HEK293 (cell line): Measurements from ENCODE around the gene COBL.

ENCODE experiments used
- CTCF ChIA-PET: fragments of 350-600 bp; formaldehyde crosslinking; extraction: SDS; loops from one replicate; lab custom pipeline; 2021; ENCODE audit warnings: antibody characterized with exemption; lab: Yijun Ruan, JAX
- POLR2A ChIA-PET: fragments of 300-600 bp; formaldehyde crosslinking; extraction: SDS; loops from one replicate; lab custom pipeline; 2020; ENCODE audit warnings: antibody characterized with exemption, inconsistent platforms; lab: Yijun Ruan, JAX
- H3K27ac ChIP-seq: fragments of 200-500 bp; sonication (Bioruptor generic); 2 replicates; pipeline ENCODE4 v1.5.1; 2014; ENCODE audit warnings: low read depth, low read length, control low read depth, inconsistent platforms; ENCODE audit errors: extremely low read depth
- H3K36me3 ChIP-seq, 2 experiments: fragments of 200-500 bp in 1 of 2; sonication (Bioruptor generic) in 1 of 2; 1 replicate in 1 of 2; 2 replicates in 1 of 2; pipeline ENCODE4 v1.5.1; 2014 to 2017; ENCODE audit warnings: inconsistent platforms in 2 of 2, low read length in 2 of 2; ENCODE audit not compliant: control insufficient read depth in 2 of 2, insufficient read depth in 1 of 2
- H3K4me1 ChIP-seq: fragments of 200-500 bp; sonication (Bioruptor generic); 2 replicates; pipeline ENCODE4 v1.5.1; 2014; ENCODE audit warnings: mild to moderate bottlenecking, low read length, inconsistent platforms; ENCODE audit not compliant: control insufficient read depth, insufficient read depth
- H3K4me3 ChIP-seq: 2 replicates; pipeline ENCODE4 v1.5.1; 2011; ENCODE audit warnings: low read depth, mild to moderate bottlenecking, control low read depth, low read length, moderate library complexity
- H3K9me3 ChIP-seq: fragments of 200-500 bp; sonication (Bioruptor generic); 2 replicates; pipeline ENCODE4 v1.5.1; 2014; ENCODE audit warnings: low read depth, low read length, inconsistent platforms; ENCODE audit not compliant: control insufficient read depth, insufficient read depth
- GFI1B ChIP-seq: fragments of 450-650 bp; formaldehyde crosslinking; IDR thresholded peaks from 2 replicates; pipeline ENCODE4 v1.5.1; 2016; ENCODE audit warnings: missing biosample characterization, missing genetic modification characterization
- HOXA7 ChIP-seq: sonication (generic); formaldehyde crosslinking; IDR thresholded peaks from 2 replicates; pipeline ENCODE4 v1.8.1; 2022; ENCODE audit warnings: missing genetic modification reagents, borderline replicate concordance
- MEIS1 ChIP-seq: sonication (generic); formaldehyde crosslinking; IDR thresholded peaks from 2 replicates; pipeline ENCODE4 v1.8.1; 2022; ENCODE audit warnings: missing genetic modification reagents, mild to moderate bottlenecking, borderline replicate concordance
- REPIN1 ChIP-seq: fragments of 450-650 bp; formaldehyde crosslinking; IDR thresholded peaks from 2 replicates; pipeline ENCODE4 v1.5.1; 2017; ENCODE audit warnings: missing biosample characterization, missing genetic modification characterization, low read depth
- REST ChIP-seq: fragments of 450-650 bp; formaldehyde crosslinking; IDR thresholded peaks from 2 replicates; pipeline ENCODE4 v1.5.1; 2016; ENCODE audit warnings: missing biosample characterization, missing genetic modification characterization
- ZBTB11 ChIP-seq: fragments of 450-650 bp; formaldehyde crosslinking; conservative IDR thresholded peaks from 2 replicates; pipeline ENCODE4 v1.5.1; 2016; ENCODE audit warnings: low read depth, missing biosample characterization, missing genetic modification characterization
- ZBTB21 ChIP-seq: fragments of 450-650 bp; formaldehyde crosslinking; IDR thresholded peaks from 2 replicates; pipeline ENCODE4 v1.5.1; 2017; ENCODE audit warnings: missing biosample characterization, missing genetic modification characterization
- ZNF121 ChIP-seq: fragments of 450-650 bp; formaldehyde crosslinking; IDR thresholded peaks from 2 replicates; pipeline ENCODE4 v1.5.1; 2016; ENCODE audit warnings: missing biosample characterization, missing genetic modification characterization
- ZNF18 ChIP-seq: fragments of 450-650 bp; formaldehyde crosslinking; IDR thresholded peaks from 2 replicates; pipeline ENCODE4 v1.5.1; 2016; ENCODE audit warnings: missing biosample characterization, missing genetic modification characterization
- ZNF184 ChIP-seq: fragments of 450-650 bp; IDR thresholded peaks from 2 replicates; pipeline ENCODE4 v1.5.1; 2018; ENCODE audit warnings: missing biosample characterization, mild to moderate bottlenecking, missing genetic modification characterization
- ZNF23 ChIP-seq: fragments of 450-650 bp; formaldehyde crosslinking; IDR thresholded peaks from 2 replicates; pipeline ENCODE4 v1.5.1; 2016; ENCODE audit warnings: missing biosample characterization, missing genetic modification characterization, borderline replicate concordance
- ZNF311 ChIP-seq: fragments of 450-650 bp; formaldehyde crosslinking; IDR thresholded peaks from 2 replicates; pipeline ENCODE4 v1.5.1; 2017; ENCODE audit warnings: missing biosample characterization, missing genetic modification characterization, borderline replicate concordance
- ZNF335 ChIP-seq: fragments of 450-650 bp; formaldehyde crosslinking; conservative IDR thresholded peaks from 2 replicates; pipeline ENCODE4 v1.5.1; 2016; ENCODE audit warnings: missing biosample characterization, missing genetic modification characterization
- ZNF510 ChIP-seq: fragments of 450-650 bp; formaldehyde crosslinking; IDR thresholded peaks from 2 replicates; pipeline ENCODE4 v1.5.1; 2018; ENCODE audit warnings: mild to moderate bottlenecking, missing genetic modification characterization, missing biosample characterization; ENCODE audit not compliant: insufficient replicate concordance
- ZNF548 ChIP-seq: fragments of 450-650 bp; formaldehyde crosslinking; IDR thresholded peaks from 2 replicates; pipeline ENCODE4 v1.5.1; 2016; ENCODE audit warnings: missing biosample characterization, missing genetic modification characterization
- ZNF600 ChIP-seq: fragments of 450-650 bp; formaldehyde crosslinking; IDR thresholded peaks from 2 replicates; pipeline ENCODE4 v1.5.1; 2016; ENCODE audit warnings: missing biosample characterization, missing genetic modification characterization
- ZNF610 ChIP-seq: fragments of 450-650 bp; formaldehyde crosslinking; IDR thresholded peaks from 2 replicates; pipeline ENCODE4 v1.5.1; 2016; ENCODE audit warnings: missing biosample characterization, missing genetic modification characterization, borderline replicate concordance
- ZNF629 ChIP-seq: fragments of 450-650 bp; formaldehyde crosslinking; IDR thresholded peaks from 2 replicates; pipeline ENCODE4 v1.5.1; 2017; ENCODE audit warnings: missing biosample characterization, missing genetic modification characterization
- ZNF639 ChIP-seq: fragments of 450-650 bp; formaldehyde crosslinking; IDR thresholded peaks from 2 replicates; pipeline ENCODE4 v1.5.1; 2016; ENCODE audit warnings: missing biosample characterization, missing genetic modification characterization
- ZNF645 ChIP-seq: fragments of 450-650 bp; formaldehyde crosslinking; IDR thresholded peaks from 2 replicates; pipeline ENCODE4; 2016; ENCODE audit warnings: missing biosample characterization, missing genetic modification characterization
- ZNF654 ChIP-seq: fragments of 450-650 bp; formaldehyde crosslinking; IDR thresholded peaks from 2 replicates; pipeline ENCODE4 v1.5.1; 2016; ENCODE audit warnings: low read depth, missing biosample characterization, missing genetic modification characterization
- ZNF768 ChIP-seq: fragments of 450-650 bp; formaldehyde crosslinking; IDR thresholded peaks from 2 replicates; pipeline ENCODE4 v1.5.1; 2018; ENCODE audit warnings: missing biosample characterization, mild to moderate bottlenecking, missing genetic modification characterization
- ZSCAN18 ChIP-seq: fragments of 450-650 bp; formaldehyde crosslinking; IDR thresholded peaks from 2 replicates; pipeline ENCODE4 v1.5.1; 2016; ENCODE audit warnings: missing biosample characterization, missing genetic modification characterization

COBL gene

GRCh38 chr7:51224811-51225595 lies 91.6 kb downstream of the COBL start (continued):
- TF ChIP-seq MEIS1 (no peak), ZNF639 (tag by site-specific recombination) (no peak), ZNF629 (tag by site-specific recombination) (no peak), ZNF600 (tag by site-specific recombination) (no peak), ZNF510 (no peak), ZNF645 (tag by site-specific recombination) (no peak), ZNF610 (tag by site-specific recombination) (no peak), GFI1B (tag by site-specific recombination) (0 out of 2 replicates have a peak, but pooled peaks have one; percentile 29), ZNF335 (tag by site-specific recombination) (no peak), ZNF548 (tag by site-specific recombination) (no peak), ZNF654 (peak; percentile 43)
- TF ChIP-seq, all 188 proteins: peak for 5

- Histone ChIP-seq H3K36me3 (no peaks in the 10 kb centered on the region; a peak in 1 of 3 replicates), H3K4me1 (no peaks in the 10 kb centered on the region; the same call in 1 of the 2 replicates), H3K9me3 (no peaks in the 10 kb centered on the region), H3K27ac (no peak overlapping the region), H3K4me3 (no peak overlapping the region)
- ChIA-PET POLR2A (no interaction called here), CTCF (interaction anchor here (0.6 to 3.8 kb wide), 4 partner anchors 13 to 146 kb away, joined by 3 to 39 read pairs (median 10); no protein-coding TSS in a partner anchor)
- no peak for TF ChIP-seq ZBTB11
- TF ChIP-seq REST (tag by site-specific recombination), result no peak
- TF ChIP-seq ZNF311 (tag by site-specific recombination), result no peak
- TF ChIP-seq ZSCAN18 (tag by site-specific recombination), result no peak
- TF ChIP-seq ZNF23 (tag by site-specific recombination), result no peak
- no peak for TF ChIP-seq ZNF768 (tag by site-specific recombination)
- TF ChIP-seq REPIN1 (tag by site-specific recombination), result no peak
- no peak for TF ChIP-seq HOXA7 (CRISPR knock-in tag)
- TF ChIP-seq ZNF121, result no peak
- TF ChIP-seq ZNF18, result no peak
- no peak for TF ChIP-seq ZNF184 (tag by site-specific recombination)
- no peak for TF ChIP-seq ZBTB21 (tag by site-specific recombination)
Measured at GRCh38 chr7:51223505-51223904, 93.1 kb downstream of the COBL start.
